Kidney (tissue), 14 donors: ENCODE results near the gene ACTC1. TPM values are rescaled to one million over a fixed set of nuclear protein-coding genes. Genes with fewer than 3 reads are reported as not detected.

Experiments used
- DNase-seq, 5 donors: peaks; one replicate each; pipeline ENCODE4 v3.0.0-alpha.2; 2013 to 2020
- FAIRE-seq: peaks from 2 replicates; lab custom pipeline; 2012; peaks lifted over from hg19 to GRCh38; lab: Jason Lieb, UNC
- H3K27ac ChIP-seq, 2 donors: one replicate each; pipeline ENCODE4 v1.7.0; 2013; ENCODE audit warnings: low read depth in 2 of 2, low read length in 2 of 2, inconsistent platforms in 1 of 2
- H3K27me3 ChIP-seq: one replicate; pipeline ENCODE4 v1.7.1; 2013; ENCODE audit warnings: low read length, inconsistent platforms; ENCODE audit not compliant: control insufficient read depth, insufficient read depth
- H3K36me3 ChIP-seq, 3 donors: one replicate each; pipeline versions ENCODE4 v1.7.0 to v1.7.1; 2013; ENCODE audit warnings: low read length in 3 of 3, control low read depth in 1 of 3, inconsistent platforms in 1 of 3; ENCODE audit not compliant: insufficient read depth in 3 of 3, control insufficient read depth in 2 of 3
- H3K4me1 ChIP-seq, 3 donors: one replicate each; pipeline versions ENCODE4 v1.7.0 to v1.7.1; 2013; ENCODE audit warnings: low read length in 3 of 3, inconsistent platforms in 1 of 3, low read depth in 1 of 3; ENCODE audit not compliant: control insufficient read depth in 2 of 3, insufficient read depth in 2 of 3
- H3K4me3 ChIP-seq, 3 donors: one replicate each; pipeline versions ENCODE4 v1.7.0 to v1.8.1; 2013; ENCODE audit warnings: low read length in 3 of 3, control low read depth in 1 of 3, inconsistent platforms in 1 of 3
- H3K9ac ChIP-seq, 3 donors: one replicate each; pipeline versions ENCODE4 v1.7.0 to v1.7.1; 2013; ENCODE audit warnings: low read length in 3 of 3, control low read depth in 1 of 3, inconsistent platforms in 1 of 3
- H3K9me3 ChIP-seq, 3 donors: one replicate each; pipeline versions ENCODE4 v1.7.0 to v1.7.1; 2013; ENCODE audit warnings: low read length in 3 of 3, control low read depth in 1 of 3, inconsistent platforms in 1 of 3; ENCODE audit not compliant: control insufficient read depth in 2 of 3, insufficient read depth in 1 of 3
- intact Hi-C: fragments of 100-400 bp; cut with DNase I; formaldehyde crosslinking; loops from one replicate; pipeline ENCODE4 v1.11.1; 2022
- polyA plus RNA-seq: library from polyadenylated mRNA; stranded (reverse); fragments of 350-450 nt; fragmentation: Illumina TruSeq; extraction: RNeasy Lipid Tissue Mini Kit (QIAGEN cat#74804); gene quantifications from one replicate; pipeline ENCODE4 v1.2.3, GENCODE V29; 2014; ENCODE audit warnings: low read depth, low replicate concordance; ENCODE audit not compliant: insufficient read depth
- total RNA-seq: library from RNA; stranded (reverse); fragmentation: NEBNext Ultra II Directional; extraction: Animal tissue kit (Norgen Biotek cat#: 25700); gene quantifications from one replicate; pipeline ENCODE4 v1.2.1, GENCODE V29; 2021
- TF ChIP-seq, protein P1 (sequence below): IDR thresholded peaks from 3 replicates; pipeline ENCODE4 v1.5.1; 2012; ENCODE audit warnings: mild to moderate bottlenecking, moderate library complexity, borderline replicate concordance; ENCODE audit not compliant: insufficient read depth; ENCODE audit errors: extremely low read depth
- donor health status: control.
- donor health status: control.
- donor health status: control.
- donor health status: control.
- donor health status: control.
- donor health status: DM: yes; HTN: yes; CAD: no.
- donor health status: Normal renal cell carcinoma (clear cell type).

ACTC1 gene
- total and polyA plus RNA-seq, 2 donors from 2014 or later = 7.4 to 25.0 TPM

GRCh38 chr15:34837246-34838016 lies 42.1 kb upstream of the ACTC1 start:
- no peak for FAIRE-seq
- intact Hi-C loops = no loop called here

DNA sequence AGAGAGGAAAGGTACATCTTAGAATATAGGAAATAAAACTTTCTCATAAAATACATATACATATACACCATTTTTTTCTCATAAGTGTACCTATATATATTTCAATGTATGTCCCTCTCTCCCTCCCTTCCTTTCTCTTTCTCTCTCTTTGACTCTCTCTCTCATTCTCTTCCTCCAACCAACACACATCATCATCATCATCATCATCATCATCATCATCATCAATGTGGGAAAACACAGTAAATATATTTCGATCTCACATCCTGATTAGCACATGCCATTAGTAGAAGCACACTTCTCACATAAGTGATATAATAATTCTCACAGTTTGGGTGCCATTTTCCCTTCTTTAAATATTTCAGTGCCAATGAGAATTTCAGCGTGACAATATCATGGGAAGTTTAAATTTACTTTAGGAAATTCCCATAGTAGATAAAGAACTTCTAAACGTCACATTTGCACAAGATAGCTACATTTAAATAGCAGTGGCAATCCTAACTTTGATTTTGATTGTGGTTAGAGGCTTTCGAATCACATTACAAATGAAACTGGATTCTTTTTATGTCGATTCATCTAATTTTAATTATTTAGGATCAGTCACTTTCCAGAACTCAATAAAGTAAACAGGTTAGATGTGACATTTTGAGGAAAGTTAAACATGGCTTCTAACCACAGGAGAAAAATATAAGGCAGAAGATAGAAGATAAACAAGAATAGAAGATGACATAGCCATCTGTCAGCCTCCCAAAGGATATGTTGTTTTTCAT lies 33.0 kb upstream of the ACTC1 start:
- TF ChIP-seq, protein P1, sequence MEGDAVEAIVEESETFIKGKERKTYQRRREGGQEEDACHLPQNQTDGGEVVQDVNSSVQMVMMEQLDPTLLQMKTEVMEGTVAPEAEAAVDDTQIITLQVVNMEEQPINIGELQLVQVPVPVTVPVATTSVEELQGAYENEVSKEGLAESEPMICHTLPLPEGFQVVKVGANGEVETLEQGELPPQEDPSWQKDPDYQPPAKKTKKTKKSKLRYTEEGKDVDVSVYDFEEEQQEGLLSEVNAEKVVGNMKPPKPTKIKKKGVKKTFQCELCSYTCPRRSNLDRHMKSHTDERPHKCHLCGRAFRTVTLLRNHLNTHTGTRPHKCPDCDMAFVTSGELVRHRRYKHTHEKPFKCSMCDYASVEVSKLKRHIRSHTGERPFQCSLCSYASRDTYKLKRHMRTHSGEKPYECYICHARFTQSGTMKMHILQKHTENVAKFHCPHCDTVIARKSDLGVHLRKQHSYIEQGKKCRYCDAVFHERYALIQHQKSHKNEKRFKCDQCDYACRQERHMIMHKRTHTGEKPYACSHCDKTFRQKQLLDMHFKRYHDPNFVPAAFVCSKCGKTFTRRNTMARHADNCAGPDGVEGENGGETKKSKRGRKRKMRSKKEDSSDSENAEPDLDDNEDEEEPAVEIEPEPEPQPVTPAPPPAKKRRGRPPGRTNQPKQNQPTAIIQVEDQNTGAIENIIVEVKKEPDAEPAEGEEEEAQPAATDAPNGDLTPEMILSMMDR = no peak
- Histone ChIP-seq H3K36me3 (no peaks in the 10 kb centered on the region), H3K4me1 (no peaks in the 10 kb centered on the region), H3K4me3 (no peak overlapping the region), H3K9ac (no peak overlapping the region), H3K9me3 (no peaks in the 10 kb centered on the region), H3K27me3 (no peaks in the 10 kb centered on the region), H3K27ac (no peak overlapping the region)
- DNase-seq (no peak), FAIRE-seq (no peak)
- intact Hi-C loops = no loop called here

More at GRCh38 chr15:34837246-34838016, 42.1 kb upstream of the ACTC1 start:
- H3K9ac ChIP-seq = no peak overlapping the region
- no peak overlapping the region for H3K27ac ChIP-seq
- no peak overlapping the region for H3K4me3 ChIP-seq
- no peaks in the 10 kb centered on the region for H3K27me3 ChIP-seq
- TF ChIP-seq, protein P1 = no peak
- H3K9me3 ChIP-seq = no peaks in the 10 kb centered on the region
- no peaks in the 10 kb centered on the region for H3K36me3 ChIP-seq
- peak in 1 of 5 donors; percentile 71 for DNase-seq
- no peaks in the 10 kb centered on the region for H3K4me1 ChIP-seq

- Histone ChIP-seq H3K9ac (no peak overlapping the region), H3K27me3 (no peaks in the 10 kb centered on the region), H3K4me3 (no peak overlapping the region), H3K4me1 (no peaks in the 10 kb centered on the region), H3K36me3 (no peaks in the 10 kb centered on the region), H3K27ac (no peak overlapping the region), H3K9me3 (no peaks in the 10 kb centered on the region)
- intact Hi-C loops = no loop called here
- TF ChIP-seq, protein P1 = no peak
- no peak for DNase-seq
- no peak for FAIRE-seq
Measured at GRCh38 chr15:34821831-34822230, 26.5 kb upstream of the ACTC1 start.
